ENCODE data around the gene NDUFB2.

DNA sequence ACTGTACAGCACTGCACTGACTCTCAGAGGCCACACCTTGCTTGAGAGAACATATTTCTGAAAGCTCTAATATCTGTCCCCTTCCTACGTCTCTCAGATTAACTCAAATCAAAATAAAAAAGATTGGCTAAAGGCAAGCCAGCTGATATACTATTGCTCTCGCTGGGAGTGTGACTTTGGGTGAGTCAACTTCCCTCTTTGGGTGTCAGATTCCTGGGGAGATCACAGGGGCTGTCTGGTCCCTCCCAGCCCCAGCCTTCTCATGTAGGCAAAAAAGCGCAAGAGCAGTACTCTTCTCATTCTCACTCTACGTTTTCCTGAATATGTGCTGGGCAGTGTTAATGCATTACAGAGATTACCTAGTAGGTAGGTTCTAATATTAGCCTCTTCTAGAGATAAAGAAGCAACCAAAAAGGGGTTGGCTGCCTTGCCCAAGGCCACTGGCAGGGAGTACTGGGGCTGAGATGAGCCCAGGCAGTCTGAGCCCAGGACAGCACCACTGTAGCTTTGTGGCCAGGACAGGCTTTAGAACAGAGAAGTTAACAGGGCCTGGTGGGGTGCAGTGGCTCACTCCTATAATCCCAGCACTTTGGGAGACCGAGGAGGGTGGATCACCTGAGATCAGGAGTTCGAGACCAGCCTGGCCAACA is 46.8 kb upstream of the NDUFB2 start:
- TF ChIP-seq, protein P1, sequence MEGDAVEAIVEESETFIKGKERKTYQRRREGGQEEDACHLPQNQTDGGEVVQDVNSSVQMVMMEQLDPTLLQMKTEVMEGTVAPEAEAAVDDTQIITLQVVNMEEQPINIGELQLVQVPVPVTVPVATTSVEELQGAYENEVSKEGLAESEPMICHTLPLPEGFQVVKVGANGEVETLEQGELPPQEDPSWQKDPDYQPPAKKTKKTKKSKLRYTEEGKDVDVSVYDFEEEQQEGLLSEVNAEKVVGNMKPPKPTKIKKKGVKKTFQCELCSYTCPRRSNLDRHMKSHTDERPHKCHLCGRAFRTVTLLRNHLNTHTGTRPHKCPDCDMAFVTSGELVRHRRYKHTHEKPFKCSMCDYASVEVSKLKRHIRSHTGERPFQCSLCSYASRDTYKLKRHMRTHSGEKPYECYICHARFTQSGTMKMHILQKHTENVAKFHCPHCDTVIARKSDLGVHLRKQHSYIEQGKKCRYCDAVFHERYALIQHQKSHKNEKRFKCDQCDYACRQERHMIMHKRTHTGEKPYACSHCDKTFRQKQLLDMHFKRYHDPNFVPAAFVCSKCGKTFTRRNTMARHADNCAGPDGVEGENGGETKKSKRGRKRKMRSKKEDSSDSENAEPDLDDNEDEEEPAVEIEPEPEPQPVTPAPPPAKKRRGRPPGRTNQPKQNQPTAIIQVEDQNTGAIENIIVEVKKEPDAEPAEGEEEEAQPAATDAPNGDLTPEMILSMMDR (IDR thresholded peaks at IDR 0.05): no peak
- TF ChIP-seq POLR2A (IDR thresholded peaks at IDR 0.05): no peak
